GM18519 (cell line): ENCODE results near the gene IZUMO1R.
A peak's percentile ranks its signal among the peaks of the same experiment; 100 is the strongest.
"Not testable (repeated sequence)": the region's sequence is repeated elsewhere in the genome, so short reads cannot be mapped to it uniquely, and the experiment has no call there.

ENCODE experiments used
- ATAC-seq: cut with Tn5 transposase; IDR thresholded peaks from one replicate; pipeline ENCODE4 v1.9.1; 2021; ENCODE audit warnings: mild to moderate bottlenecking, moderate library complexity; ENCODE audit not compliant: unreplicated experiment, low FRiP score

The IZUMO1R gene

DNA sequence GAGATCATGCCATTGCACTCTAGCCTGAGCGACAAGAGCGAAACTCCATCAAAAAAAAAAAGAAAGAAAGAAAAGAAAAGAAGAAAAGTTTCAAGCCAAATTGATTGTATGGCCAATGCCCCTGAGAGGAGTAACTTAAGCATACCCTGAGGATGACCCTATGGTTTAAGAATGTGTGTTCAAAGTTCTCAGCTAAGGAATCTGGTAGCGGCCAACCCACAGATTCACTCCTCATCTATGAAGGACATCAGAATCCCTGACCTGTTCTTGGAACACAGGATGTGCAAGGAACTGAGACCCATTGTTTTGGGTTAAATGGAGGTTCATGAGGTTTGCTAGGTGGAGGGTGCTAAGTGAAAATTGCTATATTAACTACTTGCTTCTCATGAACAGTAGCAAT lies 18.1 kb downstream of the IZUMO1R start:
- no peak for ATAC-seq

DNA sequence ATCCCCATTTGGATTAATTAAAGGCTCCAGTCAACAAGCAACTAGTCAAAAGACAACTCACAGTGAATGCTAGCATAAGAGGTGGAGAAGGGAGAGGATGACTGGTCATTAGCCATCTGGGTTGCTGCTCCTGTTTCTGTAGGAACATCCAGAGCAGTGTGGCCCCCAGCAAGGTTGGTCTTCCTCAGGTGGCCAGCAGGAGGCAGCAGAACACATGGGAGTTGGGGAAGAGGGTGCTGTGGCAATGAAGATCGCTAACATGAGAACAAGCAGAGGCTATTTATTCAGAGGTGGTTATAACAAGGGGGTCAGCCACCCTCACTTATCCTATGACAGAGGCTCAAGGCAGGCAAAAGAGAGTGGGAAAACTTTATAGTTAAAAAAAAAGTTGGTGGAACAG lies 21.3 kb downstream of the IZUMO1R start:
- ATAC-seq, result peak; percentile 71

DNA sequence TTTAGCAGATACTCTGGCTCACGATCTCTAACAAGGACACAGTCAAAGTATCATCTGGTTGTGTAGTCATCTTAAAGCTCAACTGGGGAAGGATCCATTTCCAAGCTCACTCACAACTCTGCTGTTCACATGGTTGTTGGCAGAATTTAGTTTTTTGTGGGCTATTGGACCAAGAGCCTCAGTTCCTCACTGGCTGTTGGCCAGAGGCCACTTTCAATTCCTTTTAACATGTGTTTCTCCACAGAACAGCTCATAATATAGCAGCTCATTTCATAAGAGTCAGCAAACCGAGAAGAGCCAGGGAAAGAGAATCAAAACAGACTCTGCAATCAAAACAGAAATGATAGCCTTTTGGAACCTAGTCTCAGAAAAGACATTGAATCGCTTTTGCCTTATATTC lies 22.6 kb downstream of the IZUMO1R start:
- no peak for ATAC-seq

DNA sequence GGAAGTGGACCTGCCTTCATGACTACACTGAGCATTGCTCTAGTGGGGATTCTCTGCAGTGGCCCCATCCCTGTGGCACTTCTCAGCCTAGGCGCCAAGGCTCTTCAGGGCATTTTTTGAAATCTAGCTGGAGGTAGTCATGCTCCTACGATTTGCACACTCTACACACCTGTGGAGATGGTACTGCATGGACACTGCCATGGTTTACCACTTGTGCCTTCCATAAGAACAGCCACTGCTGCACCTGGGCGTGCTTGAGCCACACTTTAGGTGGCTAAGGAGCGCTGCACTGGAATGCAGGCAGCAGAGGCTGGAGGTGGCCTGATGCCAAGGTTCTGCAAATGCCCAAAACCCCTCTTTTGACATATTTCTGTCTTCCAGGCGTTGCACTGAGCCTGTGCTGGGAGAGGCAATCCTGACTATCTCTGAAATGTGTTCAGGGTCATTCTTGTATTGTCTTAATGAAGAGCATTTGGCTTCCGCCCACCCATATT lies 24.3 kb downstream of the IZUMO1R start:
- ATAC-seq, result no peak

DNA sequence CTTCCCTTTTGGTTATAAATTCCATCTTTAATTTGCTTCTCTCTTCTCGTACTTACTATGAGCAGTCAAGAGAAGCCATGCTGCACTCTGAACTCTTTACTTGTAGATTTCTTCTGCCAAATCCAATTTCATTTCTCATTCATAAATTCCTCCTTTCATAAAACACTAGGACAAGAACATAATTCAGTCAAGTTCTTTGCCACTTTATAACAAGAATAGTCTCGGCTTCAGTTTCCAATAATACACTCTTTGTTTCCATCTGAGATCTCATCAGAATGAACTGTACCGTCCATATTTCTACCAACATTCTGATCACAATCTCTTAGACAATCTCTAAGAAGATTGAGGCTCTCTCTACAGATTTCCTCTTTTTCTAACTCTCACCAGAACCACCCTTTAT lies 25.1 kb downstream of the IZUMO1R start:
- ATAC-seq, result no peak

DNA sequence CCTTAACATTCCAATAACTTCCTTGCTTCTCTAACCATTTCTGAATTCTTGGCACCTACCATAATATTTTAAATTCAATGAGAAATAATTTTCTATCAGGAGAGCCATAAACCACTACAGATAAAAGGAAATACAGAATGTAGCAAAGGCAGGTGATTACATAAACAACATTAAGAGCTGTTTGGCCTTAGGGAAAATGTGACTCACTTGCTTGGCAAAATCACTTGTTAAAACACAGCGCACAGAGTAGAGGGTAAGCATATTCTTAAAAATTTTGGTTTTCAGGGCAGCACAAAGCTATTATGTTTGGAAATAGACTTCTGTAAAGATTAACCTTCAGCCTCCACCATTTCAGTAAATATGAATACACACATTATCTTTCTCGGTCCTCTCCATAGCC lies 26.4 kb downstream of the IZUMO1R start:
- no peak for ATAC-seq

DNA sequence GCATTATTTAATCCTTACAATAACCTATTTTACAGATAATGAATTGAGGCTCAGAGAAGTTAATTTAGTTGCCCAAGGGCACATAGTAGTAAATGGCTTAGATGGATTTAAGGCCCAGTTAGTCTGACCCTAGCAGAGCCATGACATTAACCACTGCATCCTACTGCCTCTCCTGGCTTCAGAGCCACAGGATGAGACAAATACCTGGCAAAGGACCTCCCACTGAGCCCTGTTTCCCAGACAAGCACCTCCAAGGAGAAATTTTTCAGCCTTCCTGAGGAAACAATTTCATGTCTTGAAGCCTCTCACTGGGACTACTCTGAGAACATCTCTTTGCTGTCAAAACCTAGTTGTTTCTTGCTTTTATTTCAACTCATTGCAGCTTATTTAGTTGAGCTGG lies 28.4 kb downstream of the IZUMO1R start:
- ATAC-seq, result no peak

DNA sequence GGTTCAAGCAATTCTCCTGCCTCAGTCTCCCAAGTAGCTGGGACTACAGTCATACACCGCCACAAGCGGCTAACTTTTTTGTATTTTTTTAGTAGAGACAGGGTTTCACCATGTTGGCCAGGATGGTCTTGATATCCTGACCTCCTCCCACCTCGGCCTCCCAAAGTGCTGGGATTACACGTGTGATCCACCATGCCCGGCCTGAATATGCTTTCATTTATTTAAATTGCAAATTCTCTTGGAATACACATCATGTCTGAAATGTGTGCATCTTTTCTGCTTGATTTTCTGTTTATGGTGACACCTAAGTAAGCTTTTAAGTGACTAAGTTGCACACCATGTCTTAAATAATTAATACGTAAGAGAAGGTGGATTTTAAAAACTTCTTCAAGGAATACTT lies 31.7 kb downstream of the IZUMO1R start:
- ATAC-seq, result no peak

DNA sequence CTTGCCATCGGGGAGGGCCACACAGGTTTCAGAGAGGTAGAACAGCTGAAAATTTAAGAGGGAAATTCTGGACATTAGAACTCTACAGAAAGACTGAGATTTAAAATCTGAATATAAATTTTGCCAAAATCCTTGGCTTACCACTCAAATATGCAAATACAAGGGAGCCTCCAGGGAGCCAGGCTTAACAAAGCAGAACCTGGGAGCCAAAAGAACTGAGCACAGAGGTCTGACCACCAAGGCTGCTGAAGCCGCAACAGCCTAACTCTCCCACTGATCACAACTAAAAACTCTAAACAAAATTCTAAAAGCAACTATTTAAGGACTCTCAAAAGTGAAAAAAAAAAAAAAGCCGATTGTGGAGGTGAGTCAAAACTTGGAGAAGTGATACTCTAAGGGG lies 34.3 kb downstream of the IZUMO1R start:
- no peak for ATAC-seq

DNA sequence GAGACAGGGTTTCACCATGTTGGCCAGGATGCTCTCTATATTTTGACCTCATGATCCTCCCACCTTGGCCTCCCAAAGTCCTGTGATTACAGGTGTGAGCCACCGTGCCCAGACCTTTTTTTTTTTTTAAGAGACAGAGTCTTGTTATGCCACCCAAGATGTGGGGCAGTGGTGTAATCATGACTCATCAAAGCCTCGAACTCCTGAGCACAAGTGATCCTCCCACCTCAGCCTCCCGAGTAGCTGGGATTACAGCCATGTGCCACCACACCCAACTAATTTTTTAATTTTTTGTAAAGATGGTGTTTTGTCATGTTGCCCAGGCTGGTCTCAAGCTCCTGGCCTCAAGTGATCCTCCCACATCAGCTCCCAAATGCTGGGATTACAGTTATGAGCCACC lies 37.9 kb downstream of the IZUMO1R start:
- no peak for ATAC-seq

DNA sequence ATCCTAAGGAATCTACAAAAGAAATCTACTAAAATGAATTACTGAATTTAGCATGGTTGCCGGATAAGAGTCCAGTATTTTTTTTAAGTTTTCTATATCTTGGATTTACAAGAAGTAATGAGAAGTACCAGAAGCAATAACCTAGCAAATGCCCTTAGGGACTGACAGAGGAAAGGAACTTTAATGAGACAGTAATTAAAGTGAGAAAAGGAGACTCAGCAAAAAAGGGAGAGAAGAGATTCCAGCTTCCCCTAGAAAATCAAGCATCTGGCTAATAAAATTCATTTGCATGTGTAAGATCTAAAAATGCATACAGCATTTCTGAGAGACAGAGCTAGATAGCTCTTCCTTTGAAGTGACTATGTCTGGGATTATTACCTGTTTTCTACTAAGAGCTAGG lies 39.1 kb downstream of the IZUMO1R start:
- no peak for ATAC-seq

DNA sequence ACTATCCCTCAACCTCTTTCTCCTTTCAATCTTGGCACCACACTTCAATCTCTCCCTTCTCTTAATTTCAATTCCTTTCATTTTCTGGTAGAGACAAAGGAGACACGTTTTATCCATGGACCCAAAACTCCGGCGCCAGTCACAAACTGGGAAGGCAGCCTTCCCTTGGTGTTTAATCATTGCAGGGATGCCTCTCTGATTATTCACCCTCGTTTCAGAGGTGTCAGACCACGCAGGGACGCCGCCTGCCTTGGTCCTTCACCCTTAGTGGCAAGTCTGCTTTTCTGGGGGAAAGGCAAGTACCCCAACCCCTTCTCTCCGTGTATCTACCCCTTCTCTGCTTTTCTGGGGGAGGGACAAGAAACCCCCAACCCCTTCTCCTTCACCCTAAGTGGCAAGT lies 41.9 kb downstream of the IZUMO1R start:
- not testable (repeated sequence) for ATAC-seq

DNA sequence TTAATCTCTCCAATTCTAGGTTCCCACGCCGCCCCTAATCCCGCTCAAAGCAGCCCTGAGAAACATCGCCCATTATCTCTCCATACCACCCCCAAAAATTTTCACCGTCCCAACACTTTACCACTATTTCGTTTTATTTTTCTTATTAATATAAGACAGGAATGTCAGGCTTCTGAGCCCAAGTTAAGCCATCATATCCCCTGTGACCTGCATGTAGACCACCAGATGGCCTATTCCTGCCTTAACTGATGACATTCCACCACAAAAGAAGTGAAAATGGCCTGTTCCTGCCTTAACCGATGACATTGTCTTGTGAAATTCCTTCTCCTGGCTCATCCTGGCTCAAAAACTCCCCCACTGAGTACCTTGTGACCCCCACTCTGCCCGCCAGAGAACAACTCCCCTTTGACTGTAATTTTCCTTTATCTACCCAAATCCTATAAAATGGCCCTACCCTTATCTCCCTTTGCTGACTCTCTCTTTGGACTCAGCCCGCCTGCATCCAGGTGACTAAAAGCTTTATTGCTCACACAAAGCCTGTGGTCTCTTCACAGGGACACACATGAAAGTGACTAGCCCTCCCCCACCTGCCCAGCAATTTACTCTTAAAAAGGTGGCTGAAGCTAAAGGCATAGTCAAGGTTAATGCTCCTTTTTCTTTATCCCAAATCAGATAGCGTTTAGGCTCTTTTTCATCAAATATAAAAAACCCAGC lies 46.6 kb downstream of the IZUMO1R start:
- not testable (repeated sequence) for ATAC-seq
